ENCODE results near the gene ABCB4.

- TF ChIP-seq CTCF (IDR thresholded peaks at IDR 0.05) (no peak), POLR2A (IDR thresholded peaks at IDR 0.05) (no peak), POLR2AphosphoS5 (IDR thresholded peaks at IDR 0.05) (no peak)
Measured at GRCh38 chr7:87451187-87451586, 24.3 kb downstream of the ABCB4 start.
